Measurements from ENCODE around the gene SMIM30.

DNA sequence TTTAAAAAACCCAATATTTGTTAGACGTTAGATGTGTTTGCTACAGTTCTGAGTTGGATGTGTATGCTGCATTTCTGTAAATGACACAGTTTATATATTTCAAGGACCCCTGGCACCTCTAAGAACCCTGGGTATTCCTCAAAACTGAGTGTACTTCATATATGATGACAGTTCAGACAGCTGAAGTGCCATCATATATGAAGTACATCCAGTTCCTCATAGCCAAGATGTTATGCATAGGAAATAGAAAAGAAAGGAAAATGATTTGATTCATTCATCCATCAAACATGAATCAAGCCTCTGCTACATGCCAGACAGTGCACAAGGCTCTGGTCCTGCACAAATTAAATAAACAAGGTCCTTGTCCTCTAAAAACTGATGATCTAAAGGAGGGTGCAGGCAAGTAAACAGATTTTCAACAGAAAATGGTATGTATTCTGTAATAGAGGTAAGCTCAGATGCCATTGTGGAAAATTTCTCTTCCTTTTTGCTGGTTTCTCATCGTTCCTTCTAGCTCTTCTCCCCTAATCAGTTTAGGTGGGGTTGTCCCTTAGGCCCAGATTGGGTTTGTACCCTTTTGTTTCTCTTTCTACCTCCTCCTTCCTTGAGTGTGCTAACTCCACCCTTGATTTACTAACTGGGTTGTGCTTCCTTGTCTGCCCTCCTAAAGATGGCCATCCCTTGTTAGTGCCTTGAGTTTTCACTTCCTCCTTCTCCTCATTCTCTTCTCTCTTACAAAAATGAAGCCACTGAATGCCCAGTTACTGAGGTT, 25.3 kb upstream of the SMIM30 start:
- TF ChIP-seq, protein P1, sequence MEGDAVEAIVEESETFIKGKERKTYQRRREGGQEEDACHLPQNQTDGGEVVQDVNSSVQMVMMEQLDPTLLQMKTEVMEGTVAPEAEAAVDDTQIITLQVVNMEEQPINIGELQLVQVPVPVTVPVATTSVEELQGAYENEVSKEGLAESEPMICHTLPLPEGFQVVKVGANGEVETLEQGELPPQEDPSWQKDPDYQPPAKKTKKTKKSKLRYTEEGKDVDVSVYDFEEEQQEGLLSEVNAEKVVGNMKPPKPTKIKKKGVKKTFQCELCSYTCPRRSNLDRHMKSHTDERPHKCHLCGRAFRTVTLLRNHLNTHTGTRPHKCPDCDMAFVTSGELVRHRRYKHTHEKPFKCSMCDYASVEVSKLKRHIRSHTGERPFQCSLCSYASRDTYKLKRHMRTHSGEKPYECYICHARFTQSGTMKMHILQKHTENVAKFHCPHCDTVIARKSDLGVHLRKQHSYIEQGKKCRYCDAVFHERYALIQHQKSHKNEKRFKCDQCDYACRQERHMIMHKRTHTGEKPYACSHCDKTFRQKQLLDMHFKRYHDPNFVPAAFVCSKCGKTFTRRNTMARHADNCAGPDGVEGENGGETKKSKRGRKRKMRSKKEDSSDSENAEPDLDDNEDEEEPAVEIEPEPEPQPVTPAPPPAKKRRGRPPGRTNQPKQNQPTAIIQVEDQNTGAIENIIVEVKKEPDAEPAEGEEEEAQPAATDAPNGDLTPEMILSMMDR (conservative IDR thresholded peaks at IDR 0.05 in 1 of 2, IDR thresholded peaks at IDR 0.05 in 1 of 2; ENCODE audit: low read depth in 1 of 2, low read length in 2 of 2) = no peak
- TF ChIP-seq EZH2 (IDR thresholded peaks at IDR 0.05; ENCODE audit: low read length, missing control alignments) = no peak
